Right kidney (tissue), 9 donors: Measurements from ENCODE around the gene CASP12.
A peak's percentile ranks its signal among the peaks of the same experiment; 100 is the strongest.
"Not testable (repeated sequence)": the region's sequence is repeated elsewhere in the genome, so short reads cannot be mapped to it uniquely, and the experiment has no call there.

ENCODE experiments used
- DNase-seq: peaks from one replicate; pipeline ENCODE4 v3.0.0-alpha.2; 2016
- long read RNA-seq, 8 donors: transcript quantifications; one replicate each; lab custom pipeline, GENCODE V29; 2026

The CASP12 gene
- long read RNA-seq, donor 1 = 0 reads
- long read RNA-seq, donor 2 = 0 reads
- long read RNA-seq, donor 3 = 0 reads
- long read RNA-seq, donor 4 = 0 reads
- long read RNA-seq, donor 5 = 0 reads
- long read RNA-seq, donor 6 = 0 reads
- long read RNA-seq, donor 7 = 0 reads
- long read RNA-seq, donor 8 = 0 reads

GRCh38 chr11:104897891-104898684 is at the start of gene CASP12:
Gene CASP12 (minus strand): TSS chr11:104898460.
- DNase-seq = peak; percentile 1

- no peak for DNase-seq
Observed at GRCh38 chr11:104946907-104947306, 48.6 kb upstream of the CASP12 start.

- no peak for DNase-seq
Observed at GRCh38 chr11:104944076-104944475, 45.8 kb upstream of the CASP12 start.

- DNase-seq = no peak
Observed at GRCh38 chr11:104943561-104943960, 45.3 kb upstream of the CASP12 start.

GRCh38 chr11:104934594-104934993 is 36.3 kb upstream of the CASP12 start:
- DNase-seq = no peak

GRCh38 chr11:104934073-104934472 is 35.8 kb upstream of the CASP12 start:
- DNase-seq = not testable (repeated sequence)

GRCh38 chr11:104928811-104929210 is 30.6 kb upstream of the CASP12 start:
- no peak for DNase-seq

- DNase-seq = no peak
Observed at GRCh38 chr11:104926771-104927611, 28.7 kb upstream of the CASP12 start.

GRCh38 chr11:104925850-104926249 is 27.6 kb upstream of the CASP12 start:
- DNase-seq = no peak

- DNase-seq = no peak
Observed at GRCh38 chr11:104918113-104918824, 20.0 kb upstream of the CASP12 start.

GRCh38 chr11:104917271-104918112 is 19.2 kb upstream of the CASP12 start:
- DNase-seq = no peak

GRCh38 chr11:104916442-104916841 is 18.2 kb upstream of the CASP12 start:
- DNase-seq = no peak

- DNase-seq = no peak
Observed at GRCh38 chr11:104912102-104912501, 13.8 kb upstream of the CASP12 start.

- DNase-seq = no peak
Observed at GRCh38 chr11:104908186-104908531, 9.9 kb upstream of the CASP12 start.

GRCh38 chr11:104907521-104908185 is 9.4 kb upstream of the CASP12 start:
- DNase-seq = no peak

- DNase-seq = no peak
Observed at GRCh38 chr11:104905271-104905670, 7.0 kb upstream of the CASP12 start.

GRCh38 chr11:104899226-104899625 is 966 bp upstream of the CASP12 start:
- no peak for DNase-seq

- no peak for DNase-seq
Observed at GRCh38 chr11:104898685-104899013, 389 bp upstream of the CASP12 start.

GRCh38 chr11:104895634-104896033 is 2.6 kb downstream of the CASP12 start:
- DNase-seq = no peak

- no peak for DNase-seq
Observed at GRCh38 chr11:104893876-104894275, 4.4 kb downstream of the CASP12 start.
